HG02588 (cell line): ENCODE measurements around the gene PFKFB3.
"Not testable (repeated sequence)": the region's sequence is repeated elsewhere in the genome, so short reads cannot be mapped to it uniquely, and the experiment has no call there.

ENCODE experiments used
- ATAC-seq: cut with Tn5 transposase; IDR thresholded peaks from one replicate; pipeline ENCODE4 v1.9.1; 2021; ENCODE audit warnings: mild to moderate bottlenecking, moderate library complexity; ENCODE audit not compliant: unreplicated experiment

The PFKFB3 gene

GRCh38 chr10:6177880-6178281, 24.9 kb upstream of the PFKFB3 start:
- no peak for ATAC-seq

- ATAC-seq, result no peak
These were observed 24.2 kb upstream of the PFKFB3 start for GRCh38 chr10:6178581-6178980.

- no peak for ATAC-seq
These were observed 23.7 kb upstream of the PFKFB3 start for GRCh38 chr10:6179078-6179477.

GRCh38 chr10:6180480-6181110, 22.1 kb upstream of the PFKFB3 start:
- ATAC-seq, result no peak

GRCh38 chr10:6181249-6181648, 21.5 kb upstream of the PFKFB3 start:
- no peak for ATAC-seq

GRCh38 chr10:6182454-6183098, 20.2 kb upstream of the PFKFB3 start:
- ATAC-seq, result no peak

- ATAC-seq, result no peak
These were observed 17.6 kb upstream of the PFKFB3 start for GRCh38 chr10:6185039-6185716.

- no peak for ATAC-seq
These were observed 15.9 kb upstream of the PFKFB3 start for GRCh38 chr10:6186894-6187256.

GRCh38 chr10:6187278-6187677, 15.5 kb upstream of the PFKFB3 start:
- ATAC-seq, result no peak

GRCh38 chr10:6190033-6190432, 12.7 kb upstream of the PFKFB3 start:
- ATAC-seq, result not testable (repeated sequence)

GRCh38 chr10:6191147-6191546, 11.6 kb upstream of the PFKFB3 start:
- no peak for ATAC-seq

- ATAC-seq, result no peak
These were observed 11.2 kb upstream of the PFKFB3 start for GRCh38 chr10:6191569-6191968.

GRCh38 chr10:6193342-6193741, 9.4 kb upstream of the PFKFB3 start:
- ATAC-seq, result not testable (repeated sequence)

GRCh38 chr10:6194311-6194710, 8.4 kb upstream of the PFKFB3 start:
- ATAC-seq, result no peak

GRCh38 chr10:6195376-6195775, 7.4 kb upstream of the PFKFB3 start:
- no peak for ATAC-seq

- ATAC-seq, result no peak
These were observed 6.9 kb upstream of the PFKFB3 start for GRCh38 chr10:6195846-6196245.

GRCh38 chr10:6196524-6196923, 6.2 kb upstream of the PFKFB3 start:
- ATAC-seq, result not testable (repeated sequence)

GRCh38 chr10:6197321-6197720, 5.4 kb upstream of the PFKFB3 start:
- ATAC-seq, result no peak

GRCh38 chr10:6198171-6198570, 4.6 kb upstream of the PFKFB3 start:
- ATAC-seq, result no peak

- ATAC-seq, result no peak
These were observed 3.5 kb upstream of the PFKFB3 start for GRCh38 chr10:6199131-6199733.

GRCh38 chr10:6200440-6200733, 2.3 kb upstream of the PFKFB3 start:
- no peak for ATAC-seq
